Sigmoid colon (tissue), 7 donors: ENCODE data around the gene ABCC4. TPM values are rescaled to one million over a fixed set of nuclear protein-coding genes. Genes with fewer than 3 reads are reported as not detected.

ENCODE experiments used
- DNase-seq: peaks from one replicate; pipeline ENCODE4 v3.0.0-alpha.2; 2019
- H3K27ac ChIP-seq, 4 donors: fragments of 200-600 bp; sonication (generic); one replicate each; pipeline ENCODE4 v1.5.1; 2016 to 2019; ENCODE audit warnings: mild to moderate bottlenecking in 1 of 4
- H3K27me3 ChIP-seq, 3 donors: fragments of 200-600 bp; sonication (generic); one replicate each; pipeline ENCODE4 v1.5.1; 2019; ENCODE audit warnings: mild to moderate bottlenecking in 1 of 3
- H3K36me3 ChIP-seq, 4 donors: fragments of 200-600 bp; sonication (generic); one replicate each; pipeline ENCODE4 v1.5.1; 2016 to 2019
- H3K4me1 ChIP-seq, 4 donors: fragments of 200-600 bp; sonication (generic); one replicate each; pipeline ENCODE4 v1.5.1; 2017 to 2019
- H3K4me3 ChIP-seq, 4 donors: fragments of 200-600 bp; sonication (generic); one replicate each; pipeline ENCODE4 v1.5.1; 2017 to 2019; ENCODE audit warnings: mild to moderate bottlenecking in 2 of 4, moderate library complexity in 1 of 4
- H3K9me3 ChIP-seq, 4 donors: fragments of 200-600 bp in 3 of 4; sonication (generic) in 3 of 4; one replicate each; pipeline versions ENCODE4 v1.5.1 to v1.6.1; 2013 to 2019
- CTCF ChIP-seq, 4 experiments: fragments of 450-650 bp in 3 of 4; fragments of 200-600 bp in 1 of 4; IDR thresholded peaks; one replicate each; pipeline ENCODE4 v1.5.1; 2016 to 2019; ENCODE audit warnings: antibody characterized with exemption in 4 of 4, mild to moderate bottlenecking in 3 of 4, moderate library complexity in 2 of 4
- EP300 ChIP-seq, 4 donors: sonication (generic); formaldehyde crosslinking; IDR thresholded peaks; one replicate each; pipeline ENCODE4 v1.6.1; 2017; ENCODE audit warnings: antibody characterized with exemption in 4 of 4
- POLR2A ChIP-seq, 2 donors: fragments of 450-650 bp; IDR thresholded peaks; one replicate each; pipeline ENCODE4 v1.6.1; 2016; ENCODE audit warnings: antibody characterized with exemption in 2 of 2, mild to moderate bottlenecking in 2 of 2, moderate library complexity in 2 of 2
- POLR2AphosphoS5 ChIP-seq, 4 donors: sonication (generic); formaldehyde crosslinking; IDR thresholded peaks; one replicate each; pipeline ENCODE4 v1.6.1; 2017; ENCODE audit warnings: antibody characterized with exemption in 4 of 4
- WGBS, 2 donors: extraction: QIAGEN DNeasy Blood & Tissue Kit; methylation state at CpG; one replicate each; pipeline ENCODE4 v1.1.7; 2013; 5-methylcytosine and 5-hydroxymethylcytosine counted together
- intact Hi-C: fragments of 100-400 bp; cut with DNase I; formaldehyde crosslinking; loops from one replicate; pipeline ENCODE4 v1.15.1; 2023
- polyA plus RNA-seq, 3 donors: library from polyadenylated mRNA; stranded (reverse); fragments of 200-250 nt; gene quantifications; one replicate each; pipeline ENCODE4 v1.2.3, GENCODE V29; 2013
- total RNA-seq, 4 donors: library from RNA; depleted of rRNA; stranded (reverse); fragments of >200 nt; gene quantifications; one replicate each; pipeline ENCODE4 v1.1.0, GENCODE V29; 2016
- donor health status: healthy with polysubstance abuse.
- donor health status: Bipolar disorder and iron deficiency.
- donor health status: healthy.

ABCC4 gene
- total and polyA plus RNA-seq, 7 donors, result 1.2 to 56.3 (median 24.3) TPM

- 19 to 58% methylated on average over 2 of the region's 2 CpGs for WGBS, 2 donors
- TF ChIP-seq CTCF (IDR thresholded peaks at IDR 0.05) (no peak), POLR2AphosphoS5 (IDR thresholded peaks at IDR 0.05) (no peak), EP300 (IDR thresholded peaks at IDR 0.05) (no peak), POLR2A (IDR thresholded peaks at IDR 0.05) (no peak)
- no peaks in the 10 kb centered on the region for H3K36me3 ChIP-seq
- intact Hi-C loops, result loop anchor here (5.0 kb wide), 1 partner anchor 112 kb away; no protein-coding TSS in a partner anchor
- DNase-seq, result no peak
- H3K9me3 ChIP-seq, result no peaks in the 10 kb centered on the region
- H3K4me1 ChIP-seq, result peaks cover 0 to 21% (median 15%) of the 10 kb centered on the region in 4 donors
- H3K27ac ChIP-seq, result no peak overlapping the region
- H3K27me3 ChIP-seq, result no peaks in the 10 kb centered on the region
- no peak overlapping the region for H3K4me3 ChIP-seq
Observed at GRCh38 chr13:95304453-95304852, 3.2 kb upstream of the ABCC4 start.

- Histone ChIP-seq H3K4me3 (peak overlapping the region; percentile 62 to 96 (median 87)), H3K9me3 (no peaks in the 10 kb centered on the region), H3K27me3 (no peaks in the 10 kb centered on the region), H3K27ac (peak overlapping the region in 3 of 4 donors; percentile 83 to 85 (median 83)), H3K4me1 (peaks cover 0 to 39% (median 20%) of the 10 kb centered on the region in 4 donors), H3K36me3 (no peaks in the 10 kb centered on the region)
- WGBS, 2 donors, result 15 to 28% methylated on average over 13 of the region's 13 CpGs
- intact Hi-C loops, result loop anchor here (2.0 to 5.0 kb wide), 2 partner anchors 79 to 110 kb away; no protein-coding TSS in a partner anchor
- TF ChIP-seq CTCF (IDR thresholded peaks at IDR 0.05) (no peak), POLR2AphosphoS5 (IDR thresholded peaks at IDR 0.05) (no peak), POLR2A (IDR thresholded peaks at IDR 0.05) (no peak), EP300 (IDR thresholded peaks at IDR 0.05) (no peak)
- no peak for DNase-seq
Observed at GRCh38 chr13:95301968-95302393, 730 bp upstream of the ABCC4 start.

GRCh38 chr13:95300625-95301182 is 547 bp downstream of the ABCC4 start:
- whole genome bisulfite sequencing, 2 donors, result 1 to 3% methylated on average over 45 of the region's 45 CpGs
- peak; percentile 86 for DNase-seq
- intact Hi-C loops, result loop anchor here (2.0 to 5.0 kb wide), 2 partner anchors 80 to 108 kb away; no protein-coding TSS in a partner anchor
- H3K9me3 ChIP-seq, result no peaks in the 10 kb centered on the region
- no peaks in the 10 kb centered on the region for H3K36me3 ChIP-seq
- no peak for TF ChIP-seq POLR2AphosphoS5 (IDR thresholded peaks at IDR 0.05)
- no peak for TF ChIP-seq EP300 (IDR thresholded peaks at IDR 0.05)
- no peak for TF ChIP-seq CTCF (IDR thresholded peaks at IDR 0.05)
- TF ChIP-seq POLR2A (IDR thresholded peaks at IDR 0.05), result no peak
- H3K27me3 ChIP-seq, result no peaks in the 10 kb centered on the region
- peak overlapping the region; percentile 62 to 96 (median 87) for H3K4me3 ChIP-seq
- H3K4me1 ChIP-seq, result peaks cover 0 to 45% (median 24%) of the 10 kb centered on the region in 4 donors
- peak overlapping the region; percentile 71 to 85 (median 83) for H3K27ac ChIP-seq

- peaks cover 0 to 45% (median 24%) of the 10 kb centered on the region in 4 donors for H3K4me1 ChIP-seq
- no peak for DNase-seq
- intact Hi-C loops, result loop anchor here (5.0 to 10.0 kb wide), 2 partner anchors 103 to 176 kb away; no protein-coding TSS in a partner anchor
- no peaks in the 10 kb centered on the region for H3K36me3 ChIP-seq
- WGBS, 2 donors, result 59 to 76% methylated on average over 11 of the region's 11 CpGs
- H3K4me3 ChIP-seq, result peak overlapping the region in 1 of 4 donors; percentile 94
- TF ChIP-seq CTCF (IDR thresholded peaks at IDR 0.05), result no peak
- no peak for TF ChIP-seq EP300 (IDR thresholded peaks at IDR 0.05)
- TF ChIP-seq POLR2AphosphoS5 (IDR thresholded peaks at IDR 0.05), result no peak
- no peak for TF ChIP-seq POLR2A (IDR thresholded peaks at IDR 0.05)
- no peaks in the 10 kb centered on the region for H3K9me3 ChIP-seq
- no peak overlapping the region for H3K27ac ChIP-seq
- no peaks in the 10 kb centered on the region for H3K27me3 ChIP-seq
Observed at GRCh38 chr13:95298971-95299621, 2.2 kb downstream of the ABCC4 start.
